ENCODE measurements around the gene CSMD2. TPM values are rescaled to one million over a fixed set of nuclear protein-coding genes. Genes with fewer than 3 reads are reported as not detected.

The CSMD2 gene
- polyA plus RNA-seq, 1 of the 3 experiments (the other 2 are of a cell fraction), result not detected

DNA sequence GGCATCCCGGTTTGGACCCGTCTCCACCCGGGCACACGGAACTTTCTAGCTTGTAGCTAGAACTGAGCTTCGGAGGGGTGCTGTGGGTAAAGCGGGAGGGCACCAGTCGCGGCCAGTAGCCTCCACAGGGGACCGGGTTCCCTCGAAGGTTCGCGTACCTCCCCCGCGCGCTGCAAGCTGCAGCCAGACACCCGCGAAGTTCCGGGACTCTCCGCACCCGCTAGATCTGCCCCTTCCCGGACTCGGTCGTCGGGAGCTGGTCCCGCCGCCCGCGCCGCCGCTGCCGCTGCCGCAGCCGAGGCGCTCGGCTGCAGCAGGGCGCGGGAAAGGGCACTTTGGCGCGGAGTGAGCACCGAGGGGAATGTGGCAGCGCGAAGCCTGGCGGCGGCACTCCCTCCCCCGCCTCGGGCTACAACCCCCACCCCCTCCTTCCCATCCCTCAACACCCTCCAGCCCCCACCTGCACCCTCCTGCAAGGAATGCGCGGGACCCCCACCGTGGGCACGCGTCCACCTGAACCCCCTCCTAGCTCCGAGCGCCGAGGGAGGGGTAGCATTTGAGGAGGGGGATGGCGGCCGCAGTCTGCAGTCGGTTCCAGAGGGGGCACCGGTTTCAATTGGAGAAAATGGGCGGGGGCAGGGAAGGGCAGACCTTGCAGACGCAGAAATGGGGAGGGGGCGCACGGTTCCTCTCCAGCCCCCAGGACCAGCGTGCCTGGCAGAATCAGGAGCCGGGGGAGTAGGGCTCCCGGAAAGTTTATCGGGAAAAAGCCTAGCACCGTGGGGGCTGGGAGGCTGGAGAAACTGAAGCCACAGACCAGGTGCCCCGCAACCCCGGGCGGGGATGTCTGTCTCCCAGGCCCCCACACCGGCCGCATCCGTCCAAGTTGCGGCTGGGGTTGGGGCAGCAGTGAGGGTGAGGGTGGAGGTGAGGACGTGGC is 968 bp downstream of the CSMD2 start:
- Histone ChIP-seq H3K27me3 (ENCODE audit: insufficient read depth) (no peaks in the 10 kb centered on the region), H3K9me3 (no peaks in the 10 kb centered on the region), H2AFZ (ENCODE audit: low read depth) (no peak overlapping the region), H3K4me1 (ENCODE audit: control insufficient read depth in 1 of 2, insufficient read depth in 2 of 2, low read depth in 1 of 2, low read length in 1 of 2) (peaks cover 0 to 15% of the 10 kb centered on the region in 2 experiments; a peak in 1 of 4 replicates), H3K4me2 (peak overlapping the region; percentile 82), H3K27ac (ENCODE audit: low read depth in 2 of 2, low read length in 1 of 2) (no peak overlapping the region), H3K9ac (no peak overlapping the region), H4K20me1 (ENCODE audit: insufficient read depth) (no peaks in the 10 kb centered on the region), H3K9me2 (no peaks in the 10 kb centered on the region), H3K36me3 (replicated peaks in 1 of 2; ENCODE audit: control insufficient read depth in 1 of 2, insufficient read depth in 2 of 2, low read length in 1 of 2) (no peaks in the 10 kb centered on the region), H3K79me2 (ENCODE audit: insufficient read depth) (no peaks in the 10 kb centered on the region), H3K4me3 (ENCODE audit: low read depth in 2 of 2, low read length in 1 of 2) (peak overlapping the region; percentile 40 to 53), H3F3A (replicated peaks; ENCODE audit: insufficient read depth) (no peaks in the 10 kb centered on the region)
- ChIA-PET POLR2A (interaction anchor here (1.2 kb wide), 1 partner anchor 345 kb away, joined by 3 read pairs; no protein-coding TSS in a partner anchor), CTCF (interaction anchor here (0.6 to 4.2 kb wide), 94 partner anchors 8 to 622 kb away, joined by 3 to 111 read pairs (median 4); no protein-coding TSS in a partner anchor)
- peak; percentile 64 for DNase-seq
- 3% methylated on average over 33 of the region's 75 CpGs for WGBS (ENCODE audit: low lambda C conversion rate)
- TF ChIP-seq, protein P1, sequence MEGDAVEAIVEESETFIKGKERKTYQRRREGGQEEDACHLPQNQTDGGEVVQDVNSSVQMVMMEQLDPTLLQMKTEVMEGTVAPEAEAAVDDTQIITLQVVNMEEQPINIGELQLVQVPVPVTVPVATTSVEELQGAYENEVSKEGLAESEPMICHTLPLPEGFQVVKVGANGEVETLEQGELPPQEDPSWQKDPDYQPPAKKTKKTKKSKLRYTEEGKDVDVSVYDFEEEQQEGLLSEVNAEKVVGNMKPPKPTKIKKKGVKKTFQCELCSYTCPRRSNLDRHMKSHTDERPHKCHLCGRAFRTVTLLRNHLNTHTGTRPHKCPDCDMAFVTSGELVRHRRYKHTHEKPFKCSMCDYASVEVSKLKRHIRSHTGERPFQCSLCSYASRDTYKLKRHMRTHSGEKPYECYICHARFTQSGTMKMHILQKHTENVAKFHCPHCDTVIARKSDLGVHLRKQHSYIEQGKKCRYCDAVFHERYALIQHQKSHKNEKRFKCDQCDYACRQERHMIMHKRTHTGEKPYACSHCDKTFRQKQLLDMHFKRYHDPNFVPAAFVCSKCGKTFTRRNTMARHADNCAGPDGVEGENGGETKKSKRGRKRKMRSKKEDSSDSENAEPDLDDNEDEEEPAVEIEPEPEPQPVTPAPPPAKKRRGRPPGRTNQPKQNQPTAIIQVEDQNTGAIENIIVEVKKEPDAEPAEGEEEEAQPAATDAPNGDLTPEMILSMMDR (IDR thresholded peaks at IDR 0.05), result no peak
- TF ChIP-seq POLR2AphosphoS5 (IDR thresholded peaks at IDR 0.05; ENCODE audit: low read depth, low read length) (no peak), EZH2phosphoT487 (IDR thresholded peaks at IDR 0.05; ENCODE audit: borderline replicate concordance, low read depth) (no peak), RAD21 (IDR thresholded peaks at IDR 0.05; ENCODE audit: low read length) (no peak), RFX5 (IDR thresholded peaks at IDR 0.05; ENCODE audit: low read length) (no peak), FOXJ3 (CRISPR knock-in tag; IDR thresholded peaks at IDR 0.05) (no peak), YY1 (IDR thresholded peaks at IDR 0.05; ENCODE audit: low read depth) (no peak), NFIC (IDR thresholded peaks at IDR 0.05; ENCODE audit: borderline replicate concordance) (no peak)

DNA sequence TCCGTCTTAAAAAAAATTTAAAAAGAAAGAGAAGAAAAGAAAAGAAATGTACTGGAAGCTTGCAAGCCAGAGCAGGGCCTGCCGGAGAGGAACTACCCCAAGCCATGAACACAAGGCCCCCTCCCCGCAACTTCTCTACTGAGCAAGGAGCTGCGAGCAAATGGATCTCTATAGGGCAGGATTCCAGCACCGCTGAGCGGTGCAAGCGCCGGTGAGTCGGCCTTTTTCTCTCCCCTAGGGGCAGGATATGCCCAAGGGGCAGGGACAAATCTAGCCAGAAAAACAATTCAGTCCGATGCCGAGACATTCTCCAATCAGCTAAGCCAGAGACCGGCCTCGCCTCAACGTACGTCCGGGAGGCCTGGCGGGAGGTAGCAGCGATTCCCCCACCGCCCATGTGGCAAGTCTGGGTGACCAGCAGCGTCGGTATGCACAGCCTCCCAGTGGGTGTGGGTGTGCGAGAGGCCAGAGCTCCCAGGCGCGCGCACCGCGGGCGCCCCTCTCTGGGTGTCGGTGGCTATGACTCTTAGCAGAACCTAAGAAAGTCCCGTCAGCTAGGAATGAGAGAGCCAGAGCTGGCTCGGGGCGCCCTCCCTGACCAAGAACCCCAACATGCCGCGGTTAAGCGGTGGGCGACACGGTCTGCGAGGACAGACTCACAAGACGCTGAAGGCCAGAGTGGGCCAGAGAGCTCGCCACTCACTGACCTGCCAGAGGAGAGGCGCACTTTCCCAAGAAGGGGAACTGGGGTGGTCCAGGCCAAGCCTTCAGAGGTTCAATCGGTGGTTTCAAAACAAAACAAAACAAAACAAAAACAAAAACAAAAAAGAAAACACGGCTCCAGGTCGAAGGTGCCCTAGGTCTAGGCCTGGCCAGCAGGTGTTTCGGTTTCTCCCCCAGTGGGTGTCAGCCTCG is 1.9 kb downstream of the CSMD2 start:
- H3K9me3 ChIP-seq, result no peaks in the 10 kb centered on the region
- no peak overlapping the region for H3K9ac ChIP-seq
- DNase-seq, result peak; percentile 89
- H3K27ac ChIP-seq (ENCODE audit: low read depth in 2 of 2, low read length in 1 of 2), result no peak overlapping the region
- no peaks in the 10 kb centered on the region for H3K36me3 ChIP-seq (replicated peaks in 1 of 2; ENCODE audit: control insufficient read depth in 1 of 2, insufficient read depth in 2 of 2, low read length in 1 of 2)
- ChIA-PET CTCF (interaction anchor here (0.6 to 4.2 kb wide), 109 partner anchors 9 to 767 kb away, joined by 3 to 111 read pairs (median 4); partner anchors contain the start of gene C1orf94), POLR2A (interaction anchor here (1.2 kb wide), 1 partner anchor 344 kb away, joined by 3 read pairs; no protein-coding TSS in a partner anchor)
- H2AFZ ChIP-seq (ENCODE audit: low read depth), result no peak overlapping the region
- peaks cover 0 to 15% of the 10 kb centered on the region in 2 experiments; a peak in 1 of 4 replicates for H3K4me1 ChIP-seq (ENCODE audit: control insufficient read depth in 1 of 2, insufficient read depth in 2 of 2, low read depth in 1 of 2, low read length in 1 of 2)
- peak overlapping the region; percentile 24 to 53 for H3K4me3 ChIP-seq (ENCODE audit: low read depth in 2 of 2, low read length in 1 of 2)
- H3K4me2 ChIP-seq, result peak overlapping the region; percentile 82
- H3K9me2 ChIP-seq, result no peaks in the 10 kb centered on the region
- no peaks in the 10 kb centered on the region for H3K79me2 ChIP-seq (ENCODE audit: insufficient read depth)
- no peaks in the 10 kb centered on the region for H3K27me3 ChIP-seq (ENCODE audit: insufficient read depth)
- H3F3A ChIP-seq (replicated peaks; ENCODE audit: insufficient read depth), result no peaks in the 10 kb centered on the region
- H4K20me1 ChIP-seq (ENCODE audit: insufficient read depth), result no peaks in the 10 kb centered on the region
- peak; percentile 88 for TF ChIP-seq RAD21 (IDR thresholded peaks at IDR 0.05; ENCODE audit: low read length)
- peak; percentile 63 for TF ChIP-seq SMC3 (IDR thresholded peaks at IDR 0.05; ENCODE audit: low read depth, low read length)
- no peak for TF ChIP-seq YY1 (IDR thresholded peaks at IDR 0.05; ENCODE audit: low read depth)
- TF ChIP-seq, protein P1 (IDR thresholded peaks at IDR 0.05), result peak; percentile 55
- TF ChIP-seq, protein P2, sequence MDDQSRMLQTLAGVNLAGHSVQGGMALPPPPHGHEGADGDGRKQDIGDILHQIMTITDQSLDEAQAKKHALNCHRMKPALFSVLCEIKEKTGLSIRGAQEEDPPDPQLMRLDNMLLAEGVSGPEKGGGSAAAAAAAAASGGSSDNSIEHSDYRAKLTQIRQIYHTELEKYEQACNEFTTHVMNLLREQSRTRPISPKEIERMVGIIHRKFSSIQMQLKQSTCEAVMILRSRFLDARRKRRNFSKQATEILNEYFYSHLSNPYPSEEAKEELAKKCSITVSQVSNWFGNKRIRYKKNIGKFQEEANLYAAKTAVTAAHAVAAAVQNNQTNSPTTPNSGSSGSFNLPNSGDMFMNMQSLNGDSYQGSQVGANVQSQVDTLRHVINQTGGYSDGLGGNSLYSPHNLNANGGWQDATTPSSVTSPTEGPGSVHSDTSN (IDR thresholded peaks at IDR 0.05), result no peak
- TF ChIP-seq RCOR1 (IDR thresholded peaks at IDR 0.05; ENCODE audit: low read length), result no peak
- 23% methylated on average over 21 of the region's 46 CpGs for WGBS (ENCODE audit: low lambda C conversion rate)
